KMS-11 (cell line): ENCODE measurements around the gene VEPH1.
A peak's percentile ranks its signal among the peaks of the same experiment; 100 is the strongest.

ENCODE experiments used
- H2AFZ ChIP-seq: fragments of 200-600 bp; sonication (generic); 2 replicates; pipeline ENCODE4 v1.6.1; 2016; ENCODE audit warnings: antibody characterized with exemption, mixed run types, low read depth
- H3K27ac ChIP-seq: fragments of 200-600 bp; sonication (generic); 2 replicates; pipeline ENCODE4 v1.6.1; 2016; ENCODE audit warnings: mild to moderate bottlenecking, mixed run types
- H3K27me3 ChIP-seq: fragments of 200-600 bp; sonication (generic); 2 replicates; pipeline ENCODE4 v1.6.1; 2017; ENCODE audit warnings: mild to moderate bottlenecking, low read depth, mixed run types, moderate library complexity; ENCODE audit not compliant: insufficient read depth
- H3K36me3 ChIP-seq: fragments of 200-600 bp; sonication (generic); 2 replicates; pipeline ENCODE4 v1.6.1; 2017; ENCODE audit warnings: mild to moderate bottlenecking, mixed run types; ENCODE audit not compliant: insufficient read depth
- H3K4me1 ChIP-seq: fragments of 200-600 bp; sonication (generic); 2 replicates; pipeline ENCODE4 v1.6.1; 2016; ENCODE audit warnings: mild to moderate bottlenecking, low read depth, mixed run types; ENCODE audit not compliant: poor library complexity, severe bottlenecking
- H3K4me2 ChIP-seq: fragments of 200-600 bp; sonication (generic); 2 replicates; pipeline ENCODE4 v1.7.0; 2016; ENCODE audit warnings: mild to moderate bottlenecking, mixed run types
- H3K4me3 ChIP-seq: fragments of 200-600 bp; sonication (generic); IDR thresholded peaks from 2 replicates; pipeline ENCODE4 v1.6.1; 2017; ENCODE audit warnings: low read depth, low read length, mixed read lengths; ENCODE audit not compliant: insufficient read depth
- H3K79me2 ChIP-seq: fragments of 200-600 bp; sonication (generic); 2 replicates; pipeline ENCODE4 v1.6.1; 2016; ENCODE audit warnings: low read depth, mixed run types; ENCODE audit not compliant: insufficient read depth
- H3K9ac ChIP-seq: fragments of 200-600 bp; sonication (generic); 2 replicates; pipeline ENCODE4 v1.6.1; 2016; ENCODE audit warnings: mild to moderate bottlenecking, mixed run types
- H4K20me1 ChIP-seq: fragments of 200-600 bp; sonication (generic); 2 replicates; pipeline ENCODE4 v1.6.1; 2016; ENCODE audit warnings: mild to moderate bottlenecking, mixed run types; ENCODE audit not compliant: insufficient read depth
- CTCF ChIP-seq: fragments of 200-600 bp; sonication (generic); conservative IDR thresholded peaks from 2 replicates; pipeline ENCODE4 v1.6.1; 2017; ENCODE audit warnings: low read depth, mild to moderate bottlenecking, antibody characterized with exemption, low read length, moderate library complexity, mixed read lengths

VEPH1 gene

GRCh38 chr3:157239082-157239704, 264.0 kb downstream of the VEPH1 start:
- H3K9ac ChIP-seq: no peak overlapping the region
- peak overlapping the region; percentile 30 for H3K4me3 ChIP-seq
- H3K27me3 ChIP-seq: no peaks in the 10 kb centered on the region
- no peaks in the 10 kb centered on the region for H3K36me3 ChIP-seq
- no peak overlapping the region for H3K4me2 ChIP-seq
- no peak overlapping the region for H2AFZ ChIP-seq
- H3K4me1 ChIP-seq: peaks cover 3% of the 10 kb centered on the region
- no peaks in the 10 kb centered on the region for H4K20me1 ChIP-seq
- TF ChIP-seq CTCF: peak; percentile 96
- no peaks in the 10 kb centered on the region for H3K79me2 ChIP-seq
- H3K27ac ChIP-seq: no peak overlapping the region

- H3K9ac ChIP-seq: no peak overlapping the region
- peaks cover 3% of the 10 kb centered on the region for H3K4me1 ChIP-seq
- H4K20me1 ChIP-seq: no peaks in the 10 kb centered on the region
- TF ChIP-seq CTCF: no peak
- H3K36me3 ChIP-seq: no peaks in the 10 kb centered on the region
- H3K27me3 ChIP-seq: no peaks in the 10 kb centered on the region
- H3K4me2 ChIP-seq: no peak overlapping the region
- H2AFZ ChIP-seq: no peak overlapping the region
- H3K27ac ChIP-seq: no peak overlapping the region
- H3K4me3 ChIP-seq: no peak overlapping the region
- H3K79me2 ChIP-seq: no peaks in the 10 kb centered on the region
Observed at GRCh38 chr3:157238457-157238856, 264.8 kb downstream of the VEPH1 start.

GRCh38 chr3:157237886-157238285, 265.3 kb downstream of the VEPH1 start:
- H3K27ac ChIP-seq: no peak overlapping the region
- H3K4me2 ChIP-seq: no peak overlapping the region
- peaks cover 3% of the 10 kb centered on the region for H3K4me1 ChIP-seq
- H3K27me3 ChIP-seq: no peaks in the 10 kb centered on the region
- no peak overlapping the region for H3K4me3 ChIP-seq
- H3K36me3 ChIP-seq: no peaks in the 10 kb centered on the region
- no peak overlapping the region for H3K9ac ChIP-seq
- no peaks in the 10 kb centered on the region for H3K79me2 ChIP-seq
- TF ChIP-seq CTCF: no peak
- no peaks in the 10 kb centered on the region for H4K20me1 ChIP-seq
- H2AFZ ChIP-seq: no peak overlapping the region

GRCh38 chr3:157235291-157235690, 267.9 kb downstream of the VEPH1 start:
- H3K4me3 ChIP-seq: no peak overlapping the region
- H3K27me3 ChIP-seq: no peaks in the 10 kb centered on the region
- TF ChIP-seq CTCF: no peak
- H3K4me2 ChIP-seq: no peak overlapping the region
- H2AFZ ChIP-seq: no peak overlapping the region
- no peaks in the 10 kb centered on the region for H3K79me2 ChIP-seq
- no peaks in the 10 kb centered on the region for H3K36me3 ChIP-seq
- no peaks in the 10 kb centered on the region for H4K20me1 ChIP-seq
- H3K9ac ChIP-seq: no peak overlapping the region
- peaks cover 3% of the 10 kb centered on the region for H3K4me1 ChIP-seq
- no peak overlapping the region for H3K27ac ChIP-seq
